Natural killer cell (primary cell): ENCODE results near the gene LRRC32. TPM values are rescaled to one million over a fixed set of nuclear protein-coding genes. Genes with fewer than 3 reads are reported as not detected.

Experiments
- ATAC-seq, 3 donors: fragments of 150-1000 bp in 2 of 3; fragments of 200-7000 bp in 1 of 3; cut with Tn5 transposase; 1 replicate in 1 of 3; 2 replicates in 2 of 3; pipeline ENCODE4 v1.10.0; 2021; ENCODE audit warnings: mild to moderate bottlenecking in 2 of 3, moderate library complexity in 2 of 3
- DNase-seq, 2 donors: peaks; one replicate each; pipeline versions ENCODE4 v3.0.0 to v3.0.0-alpha.2; 2013 to 2021; ENCODE audit warnings: mixed read lengths in 1 of 2
- H3K27ac ChIP-seq: one replicate; pipeline ENCODE4 v1.5.1; 2013; ENCODE audit warnings: mild to moderate bottlenecking, low read length
- H3K27me3 ChIP-seq: one replicate; pipeline ENCODE4 v1.6.1; 2013; ENCODE audit warnings: low read length; ENCODE audit not compliant: control insufficient read depth, insufficient read depth
- H3K36me3 ChIP-seq: one replicate; pipeline ENCODE4 v1.6.1; 2013; ENCODE audit warnings: low read length; ENCODE audit not compliant: control insufficient read depth, insufficient read depth
- H3K4me1 ChIP-seq: one replicate; pipeline ENCODE4 v1.6.1; 2013; ENCODE audit warnings: low read length; ENCODE audit not compliant: control insufficient read depth, insufficient read depth
- H3K4me3 ChIP-seq: one replicate; pipeline ENCODE4 v1.5.1; 2013; ENCODE audit warnings: low read length
- H3K9me3 ChIP-seq: one replicate; pipeline ENCODE4 v1.6.1; 2013; ENCODE audit warnings: low read length; ENCODE audit not compliant: control insufficient read depth, insufficient read depth
- H3K27ac Mint-ChIP-seq, 2 donors: one replicate each; pipeline ENCODE4 v1.8.0; 2022; ENCODE audit warnings: mild to moderate bottlenecking in 2 of 2, mixed read lengths in 2 of 2, moderate library complexity in 1 of 2
- H3K27me3 Mint-ChIP-seq, 2 donors: one replicate each; pipeline ENCODE4 v1.8.0; 2022; ENCODE audit warnings: low read depth in 2 of 2, mixed read lengths in 2 of 2
- H3K36me3 Mint-ChIP-seq: one replicate; pipeline ENCODE4 v1.8.0; 2022; ENCODE audit warnings: mixed read lengths
- H3K4me1 Mint-ChIP-seq, 2 donors: one replicate each; pipeline ENCODE4 v1.8.0; 2022; ENCODE audit warnings: mixed read lengths in 2 of 2
- H3K4me3 Mint-ChIP-seq: one replicate; pipeline ENCODE4 v1.8.0; 2022; ENCODE audit warnings: mild to moderate bottlenecking, moderate library complexity, mixed read lengths
- H3K9me3 Mint-ChIP-seq, 2 donors: one replicate each; pipeline ENCODE4 v1.8.0; 2022; ENCODE audit warnings: mixed read lengths in 2 of 2
- WGBS: methylation state at CpG from one replicate; pipeline ENCODE4 v1.1.7; 2013; ENCODE audit warnings: missing lambda C conversion rate; ENCODE audit not compliant: insufficient coverage; 5-methylcytosine and 5-hydroxymethylcytosine counted together
- intact Hi-C: fragments of 100-400 bp; cut with micrococcal nuclease; formaldehyde crosslinking; loops from one replicate; pipeline ENCODE4 v1.14.2; 2022
- total RNA-seq, 4 donors: library from RNA; stranded (reverse); fragments of 120-200 nt in 1 of 4; gene quantifications; one replicate each; pipeline versions ENCODE4 v1.2.3 to v1.2.4, GENCODE V29; 2013 to 2022
- TF ChIP-seq, protein P1 (sequence below): fragments of 200-600 bp; IDR thresholded peaks from one replicate; pipeline ENCODE4 v1.8.0; 2022; ENCODE audit warnings: antibody characterized with exemption

Gene LRRC32
- total RNA-seq, 3 donors from 2014 or later (not counting 1 experiment from before 2014, with no cell fraction given), result 0.14 to 1.4 (median 1.4) TPM

DNA sequence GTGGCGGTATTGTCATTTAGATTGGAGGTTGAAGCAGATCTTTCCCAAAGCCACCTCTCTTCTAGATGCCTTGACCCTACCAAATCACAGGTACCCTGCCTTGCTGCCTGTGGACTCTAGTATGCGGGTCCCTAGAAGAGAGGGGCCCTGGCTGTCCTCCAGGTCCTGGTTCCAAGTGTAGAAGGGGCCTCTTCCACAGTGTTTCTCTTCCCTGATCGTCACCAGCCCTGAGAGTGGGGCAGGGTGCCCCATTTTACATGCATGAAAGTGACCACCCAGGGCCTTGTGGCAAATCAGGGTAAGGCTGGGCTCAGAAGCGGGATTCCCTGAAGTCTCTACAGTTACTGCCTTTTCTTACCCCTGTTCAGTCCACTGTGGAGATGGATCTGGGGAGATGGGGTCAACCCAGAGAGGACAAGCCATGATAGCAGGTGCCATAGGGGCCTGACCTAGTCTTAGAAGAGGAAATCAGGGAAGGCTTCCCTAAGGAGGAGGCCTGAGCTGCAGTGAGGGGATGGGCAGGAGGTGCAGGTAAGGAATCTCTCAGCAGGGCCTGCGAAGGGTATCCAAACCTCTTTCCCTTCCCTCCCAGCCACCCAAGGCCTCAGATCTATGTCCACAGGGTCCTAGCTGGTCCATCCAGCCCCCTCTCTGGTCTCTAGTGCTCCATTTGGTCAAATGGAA lies 1.2 kb upstream of the LRRC32 start:
- Histone ChIP-seq H3K27ac (peak overlapping the region; percentile 26), H3K36me3 (no peaks in the 10 kb centered on the region), H3K4me3 (no peak overlapping the region), H3K27me3 (peaks cover 7% of the 10 kb centered on the region), H3K9me3 (no peaks in the 10 kb centered on the region), H3K4me1 (peaks cover 46% of the 10 kb centered on the region)
- Mint-ChIP-seq H3K4me1 (peaks cover 20 to 37% of the 10 kb centered on the region in 2 donors), H3K36me3 (no peaks in the 10 kb centered on the region), H3K9me3 (no peaks in the 10 kb centered on the region), H3K27me3 (peaks cover 12 to 18% of the 10 kb centered on the region in 2 donors), H3K4me3 (peak overlapping the region; percentile 79), H3K27ac (peak overlapping the region in 1 of 2 donors; percentile 87)
- TF ChIP-seq, protein P1, sequence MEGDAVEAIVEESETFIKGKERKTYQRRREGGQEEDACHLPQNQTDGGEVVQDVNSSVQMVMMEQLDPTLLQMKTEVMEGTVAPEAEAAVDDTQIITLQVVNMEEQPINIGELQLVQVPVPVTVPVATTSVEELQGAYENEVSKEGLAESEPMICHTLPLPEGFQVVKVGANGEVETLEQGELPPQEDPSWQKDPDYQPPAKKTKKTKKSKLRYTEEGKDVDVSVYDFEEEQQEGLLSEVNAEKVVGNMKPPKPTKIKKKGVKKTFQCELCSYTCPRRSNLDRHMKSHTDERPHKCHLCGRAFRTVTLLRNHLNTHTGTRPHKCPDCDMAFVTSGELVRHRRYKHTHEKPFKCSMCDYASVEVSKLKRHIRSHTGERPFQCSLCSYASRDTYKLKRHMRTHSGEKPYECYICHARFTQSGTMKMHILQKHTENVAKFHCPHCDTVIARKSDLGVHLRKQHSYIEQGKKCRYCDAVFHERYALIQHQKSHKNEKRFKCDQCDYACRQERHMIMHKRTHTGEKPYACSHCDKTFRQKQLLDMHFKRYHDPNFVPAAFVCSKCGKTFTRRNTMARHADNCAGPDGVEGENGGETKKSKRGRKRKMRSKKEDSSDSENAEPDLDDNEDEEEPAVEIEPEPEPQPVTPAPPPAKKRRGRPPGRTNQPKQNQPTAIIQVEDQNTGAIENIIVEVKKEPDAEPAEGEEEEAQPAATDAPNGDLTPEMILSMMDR, result no peak
- WGBS, result 92% methylated on average over 5 of the region's 5 CpGs
- DNase-seq (no peak), ATAC-seq (no peak)
- intact Hi-C loops, result loop anchor here (5.0 kb wide), 1 partner anchor 44 kb away; no protein-coding TSS in a partner anchor

DNA sequence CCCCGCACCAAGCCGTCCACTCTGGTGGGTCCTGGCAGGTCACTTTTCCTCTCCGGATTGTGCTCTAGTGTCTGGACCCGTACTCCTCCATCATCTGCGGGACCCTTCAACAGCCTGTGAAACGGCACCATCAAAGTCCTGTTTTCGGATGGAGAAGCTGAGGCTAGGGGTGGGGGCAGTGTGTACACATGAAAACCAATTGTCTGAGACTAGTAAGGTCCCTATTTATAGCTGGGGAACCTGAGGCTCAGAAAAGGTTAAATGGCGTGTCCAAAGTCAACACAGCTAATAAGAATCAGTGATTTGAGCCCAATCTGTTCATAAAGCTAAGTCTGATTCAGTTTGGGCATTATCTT lies 668 bp upstream of the LRRC32 start:
- Mint-ChIP-seq H3K27ac (peak overlapping the region in 1 of 2 donors; percentile 87), H3K9me3 (no peaks in the 10 kb centered on the region), H3K27me3 (peaks cover 12 to 18% of the 10 kb centered on the region in 2 donors), H3K36me3 (no peaks in the 10 kb centered on the region), H3K4me3 (peak overlapping the region; percentile 79), H3K4me1 (peaks cover 20 to 39% of the 10 kb centered on the region in 2 donors)
- no peak for DNase-seq
- TF ChIP-seq, protein P1, result no peak
- Histone ChIP-seq H3K27me3 (peaks cover 7% of the 10 kb centered on the region), H3K36me3 (no peaks in the 10 kb centered on the region), H3K9me3 (no peaks in the 10 kb centered on the region), H3K4me3 (peak overlapping the region; percentile 20), H3K4me1 (peaks cover 46% of the 10 kb centered on the region), H3K27ac (no peak overlapping the region)
- intact Hi-C loops, result loop anchor here (5.0 kb wide), 1 partner anchor 44 kb away; no protein-coding TSS in a partner anchor
- 27% methylated on average over 8 of the region's 8 CpGs for WGBS
- no peak for ATAC-seq

DNA sequence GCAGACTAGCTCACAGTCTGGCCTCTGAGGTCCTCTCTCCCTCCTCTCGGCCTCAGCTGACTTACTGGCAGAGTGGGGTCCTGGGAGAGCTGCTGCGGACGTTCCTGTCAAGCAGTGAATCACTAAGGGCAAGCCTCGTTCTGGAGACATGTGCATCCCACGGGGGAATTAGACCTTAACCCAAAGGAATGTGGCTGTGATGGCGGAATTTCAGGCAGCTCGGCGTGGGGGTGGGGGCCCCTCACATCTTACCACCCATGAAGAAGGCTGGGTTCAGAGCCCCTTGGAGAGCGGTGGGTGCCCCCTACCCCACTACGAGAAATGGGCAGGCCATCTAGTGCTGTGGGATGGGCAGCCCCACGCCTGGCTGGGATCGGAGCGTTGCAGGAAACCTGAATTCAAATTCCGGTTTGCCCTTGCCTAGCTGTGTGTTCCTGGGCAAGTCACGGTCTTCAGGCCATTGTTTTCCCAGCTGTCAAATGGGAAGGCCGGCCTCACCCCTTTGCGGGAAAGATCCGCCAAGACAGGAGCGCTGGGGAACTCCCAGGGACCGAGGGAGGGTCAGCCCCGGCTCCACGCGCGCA lies 554 bp downstream of the LRRC32 start:
- intact Hi-C loops, result loop anchor here (5.0 kb wide), 1 partner anchor 43 kb away; no protein-coding TSS in a partner anchor
- peak overlapping the region; percentile 68 for H3K4me3 Mint-ChIP-seq
- peaks cover 12 to 18% of the 10 kb centered on the region in 2 donors for H3K27me3 Mint-ChIP-seq
- Histone ChIP-seq H3K36me3 (no peaks in the 10 kb centered on the region), H3K4me3 (peak overlapping the region; percentile 20), H3K27me3 (peaks cover 7% of the 10 kb centered on the region), H3K27ac (no peak overlapping the region), H3K9me3 (no peaks in the 10 kb centered on the region), H3K4me1 (peaks cover 53% of the 10 kb centered on the region)
- ATAC-seq, result no peak
- H3K4me1 Mint-ChIP-seq, result peaks cover 28 to 49% of the 10 kb centered on the region in 2 donors
- H3K27ac Mint-ChIP-seq, result peak overlapping the region in 1 of 2 donors; percentile 14
- TF ChIP-seq, protein P1, result no peak
- H3K9me3 Mint-ChIP-seq, result no peaks in the 10 kb centered on the region
- no peak for DNase-seq
- 17% methylated on average over 21 of the region's 24 CpGs for WGBS
- no peaks in the 10 kb centered on the region for H3K36me3 Mint-ChIP-seq
